Neural cell (in vitro differentiated cells): ENCODE measurements around the gene VSIG2. TPM values are rescaled to one million over a fixed set of nuclear protein-coding genes. Genes with fewer than 3 reads are reported as not detected.

Experiments
- H2AFZ ChIP-seq: fragments of 200-600, 300-800 bp; sonication (generic), shearing (Covaris generic); 2 replicates; pipeline ENCODE4 v1.6.0; 2014; ENCODE audit warnings: low read depth, mild to moderate bottlenecking, antibody characterized with exemption, low read length, moderate library complexity
- H3F3A ChIP-seq: fragments of 200-600 bp; shearing (Covaris generic); 2 replicates; pipeline ENCODE4 v1.6.1; 2016; ENCODE audit warnings: mild to moderate bottlenecking, moderate library complexity, mixed read lengths, antibody characterized with exemption, low read length; ENCODE audit not compliant: insufficient read depth, poor library complexity, severe bottlenecking
- H3K27ac ChIP-seq: fragments of 200-600, 300-800 bp; sonication (generic), shearing (Covaris generic); 2 replicates; pipeline ENCODE4 v1.5.1; 2014; ENCODE audit warnings: mild to moderate bottlenecking, low read length, moderate library complexity
- H3K27me3 ChIP-seq: fragments of 300-800, 200-600 bp; sonication (generic), shearing (Covaris generic); 2 replicates; pipeline ENCODE4 v1.6.0; 2014; ENCODE audit warnings: mild to moderate bottlenecking, low read depth, low read length, moderate library complexity; ENCODE audit not compliant: insufficient read depth
- H3K36me3 ChIP-seq: fragments of 300-800, 200-600 bp; sonication (generic), shearing (Covaris generic); 2 replicates; pipeline ENCODE4 v1.5.1; 2014; ENCODE audit warnings: mild to moderate bottlenecking, antibody characterized with exemption, low read length, moderate library complexity; ENCODE audit not compliant: insufficient read depth
- H3K4me2 ChIP-seq: fragments of 300-800, 200-600 bp; sonication (generic), shearing (Covaris generic); 2 replicates; pipeline ENCODE4 v1.6.0; 2014; ENCODE audit warnings: mild to moderate bottlenecking, low read length
- H3K4me3 ChIP-seq: fragments of 300-800, 200-600 bp; sonication (generic), shearing (Covaris generic); 2 replicates; pipeline ENCODE4 v1.5.1; 2014; ENCODE audit warnings: mild to moderate bottlenecking, low read length, moderate library complexity
- H3K79me2 ChIP-seq: fragments of 200-600 bp; shearing (Covaris generic); replicated peaks from 2 replicates; pipeline ENCODE4 v1.6.0; 2014; ENCODE audit warnings: mild to moderate bottlenecking, low read length, moderate library complexity; ENCODE audit not compliant: insufficient read depth
- H3K9ac ChIP-seq: fragments of 300-800, 200-600 bp; sonication (generic), shearing (Covaris generic); 2 replicates; pipeline ENCODE4 v1.6.1; 2016; ENCODE audit warnings: mild to moderate bottlenecking, low read length, mixed read lengths
- H3K9me2 ChIP-seq: fragments of 200-600 bp; shearing (Covaris generic); 2 replicates; pipeline ENCODE4 v1.6.1; 2016; ENCODE audit warnings: mild to moderate bottlenecking, low read length, mixed read lengths; ENCODE audit not compliant: insufficient read depth
- H3K9me3 ChIP-seq: fragments of 200-600, 300-800 bp; sonication (generic), shearing (Covaris generic); 2 replicates; pipeline ENCODE4 v1.6.1; 2016; ENCODE audit warnings: mild to moderate bottlenecking, mixed run types, low read length, moderate library complexity, mixed read lengths
- H4K20me1 ChIP-seq: fragments of 200-600 bp; shearing (Covaris generic); 2 replicates; pipeline ENCODE4 v1.6.1; 2016; ENCODE audit warnings: mild to moderate bottlenecking, mixed run types; ENCODE audit not compliant: insufficient read depth
- CTCF ChIP-seq: fragments of 450-650 bp; IDR thresholded peaks from 2 replicates; pipeline ENCODE4 v1.5.1; 2014; ENCODE audit warnings: antibody characterized with exemption, mild to moderate bottlenecking, moderate library complexity; ENCODE audit not compliant: poor library complexity, severe bottlenecking
- EP300 ChIP-seq: fragments of 450-650 bp; conservative IDR thresholded peaks from 2 replicates; pipeline ENCODE4 v1.6.1; 2014; ENCODE audit warnings: antibody characterized with exemption, mild to moderate bottlenecking, moderate library complexity; ENCODE audit not compliant: poor library complexity, severe bottlenecking
- EZH2 ChIP-seq: fragments of 200-600, 300-800 bp; shearing (Covaris generic), sonication (generic); IDR thresholded peaks from 2 replicates; pipeline ENCODE4 v1.6.1; 2014; ENCODE audit warnings: antibody characterized with exemption, low read length, borderline replicate concordance, mild to moderate bottlenecking; ENCODE audit not compliant: insufficient read depth, poor library complexity, severe bottlenecking
- MXI1 ChIP-seq: fragments of 450-650 bp; conservative IDR thresholded peaks from 2 replicates; pipeline ENCODE4 v1.6.1; 2014; ENCODE audit warnings: antibody characterized with exemption, mild to moderate bottlenecking; ENCODE audit not compliant: poor library complexity, severe bottlenecking
- POLR2AphosphoS5 ChIP-seq: IDR thresholded peaks from 2 replicates; pipeline ENCODE4 v1.6.1; 2012
- RAD21 ChIP-seq: fragments of 450-650 bp; conservative IDR thresholded peaks from 2 replicates; pipeline ENCODE4 v1.6.1; 2014; ENCODE audit warnings: antibody characterized with exemption, mild to moderate bottlenecking, moderate library complexity
- SMC3 ChIP-seq: fragments of 450-650 bp; conservative IDR thresholded peaks from 2 replicates; pipeline ENCODE4 v1.6.1; 2014; ENCODE audit warnings: antibody characterized with exemption, mild to moderate bottlenecking, moderate library complexity; ENCODE audit not compliant: poor library complexity
- TAF1 ChIP-seq: IDR thresholded peaks from 2 replicates; pipeline ENCODE4 v1.6.1; 2012; ENCODE audit warnings: low read depth
- polyA plus RNA-seq: library from polyadenylated mRNA; depleted of rRNA; stranded (reverse); fragments of >200 nt; gene quantifications from 2 replicates; pipeline ENCODE4 v1.2.3, GENCODE V29; 2014
- TF ChIP-seq, protein P1 (sequence below): IDR thresholded peaks from 2 replicates; pipeline ENCODE4 v1.6.1; 2012; ENCODE audit warnings: borderline replicate concordance

Gene VSIG2
- polyA plus RNA-seq, 1 donor from 2014 or later, result not detected

GRCh38 chr11:124798991-124799347 lies 46.9 kb upstream of the VSIG2 start:
- peaks cover 4% of the 10 kb centered on the region for H3F3A ChIP-seq
- no peaks in the 10 kb centered on the region for H3K27me3 ChIP-seq
- H3K9me3 ChIP-seq, result no peaks in the 10 kb centered on the region
- H3K9ac ChIP-seq, result peak overlapping the region; percentile 98
- peak overlapping the region; percentile 97 for H3K27ac ChIP-seq
- no peaks in the 10 kb centered on the region for H3K9me2 ChIP-seq
- peak overlapping the region; percentile 91 for H3K4me3 ChIP-seq
- H4K20me1 ChIP-seq, result no peaks in the 10 kb centered on the region
- no peaks in the 10 kb centered on the region for H3K36me3 ChIP-seq
- peak overlapping the region; percentile 51 for H2AFZ ChIP-seq
- TF ChIP-seq MXI1 (no peak), RAD21 (peak; percentile 9)
- peaks cover 54% of the 10 kb centered on the region for H3K79me2 ChIP-seq
- H3K4me2 ChIP-seq, result peak overlapping the region; percentile 89

DNA sequence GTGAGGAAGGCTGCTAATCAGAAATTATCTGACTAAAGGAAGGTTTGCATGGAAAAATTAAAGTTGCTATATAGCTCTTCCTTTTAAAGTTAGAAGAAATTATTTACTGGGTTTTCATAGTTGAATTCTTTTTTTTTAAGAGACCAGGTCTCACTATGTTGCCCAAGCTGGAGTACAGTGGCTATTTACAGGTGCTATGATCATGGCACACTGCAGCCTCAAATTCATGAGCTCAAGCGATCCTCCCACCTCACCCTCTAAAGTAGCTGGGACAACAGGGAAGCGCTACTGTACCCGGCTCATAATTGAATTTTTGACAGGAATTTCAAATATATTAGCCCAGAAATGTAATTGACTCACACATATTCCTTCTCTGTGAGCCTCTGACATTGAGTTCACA lies 44.3 kb upstream of the VSIG2 start:
- Histone ChIP-seq H4K20me1 (peaks cover 3% of the 10 kb centered on the region), H3K4me2 (no peak overlapping the region), H3K9ac (no peak overlapping the region), H3K36me3 (no peaks in the 10 kb centered on the region), H2AFZ (no peak overlapping the region), H3K27me3 (no peaks in the 10 kb centered on the region), H3K79me2 (peaks cover 80% of the 10 kb centered on the region), H3F3A (peaks cover 4% of the 10 kb centered on the region), H3K9me2 (no peaks in the 10 kb centered on the region), H3K27ac (no peak overlapping the region), H3K9me3 (no peaks in the 10 kb centered on the region), H3K4me3 (no peak overlapping the region)
- TF ChIP-seq EZH2 (no peak), EP300 (no peak), POLR2AphosphoS5 (no peak), SMC3 (no peak), RAD21 (no peak), CTCF (no peak), MXI1 (no peak), TAF1 (no peak)
- TF ChIP-seq, protein P1, sequence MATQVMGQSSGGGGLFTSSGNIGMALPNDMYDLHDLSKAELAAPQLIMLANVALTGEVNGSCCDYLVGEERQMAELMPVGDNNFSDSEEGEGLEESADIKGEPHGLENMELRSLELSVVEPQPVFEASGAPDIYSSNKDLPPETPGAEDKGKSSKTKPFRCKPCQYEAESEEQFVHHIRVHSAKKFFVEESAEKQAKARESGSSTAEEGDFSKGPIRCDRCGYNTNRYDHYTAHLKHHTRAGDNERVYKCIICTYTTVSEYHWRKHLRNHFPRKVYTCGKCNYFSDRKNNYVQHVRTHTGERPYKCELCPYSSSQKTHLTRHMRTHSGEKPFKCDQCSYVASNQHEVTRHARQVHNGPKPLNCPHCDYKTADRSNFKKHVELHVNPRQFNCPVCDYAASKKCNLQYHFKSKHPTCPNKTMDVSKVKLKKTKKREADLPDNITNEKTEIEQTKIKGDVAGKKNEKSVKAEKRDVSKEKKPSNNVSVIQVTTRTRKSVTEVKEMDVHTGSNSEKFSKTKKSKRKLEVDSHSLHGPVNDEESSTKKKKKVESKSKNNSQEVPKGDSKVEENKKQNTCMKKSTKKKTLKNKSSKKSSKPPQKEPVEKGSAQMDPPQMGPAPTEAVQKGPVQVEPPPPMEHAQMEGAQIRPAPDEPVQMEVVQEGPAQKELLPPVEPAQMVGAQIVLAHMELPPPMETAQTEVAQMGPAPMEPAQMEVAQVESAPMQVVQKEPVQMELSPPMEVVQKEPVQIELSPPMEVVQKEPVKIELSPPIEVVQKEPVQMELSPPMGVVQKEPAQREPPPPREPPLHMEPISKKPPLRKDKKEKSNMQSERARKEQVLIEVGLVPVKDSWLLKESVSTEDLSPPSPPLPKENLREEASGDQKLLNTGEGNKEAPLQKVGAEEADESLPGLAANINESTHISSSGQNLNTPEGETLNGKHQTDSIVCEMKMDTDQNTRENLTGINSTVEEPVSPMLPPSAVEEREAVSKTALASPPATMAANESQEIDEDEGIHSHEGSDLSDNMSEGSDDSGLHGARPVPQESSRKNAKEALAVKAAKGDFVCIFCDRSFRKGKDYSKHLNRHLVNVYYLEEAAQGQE, result no peak
